ENCODE data around the gene SGCE.

GRCh38 chr7:94595717-94596116 lies 60.2 kb downstream of the SGCE start:
- TF ChIP-seq CTCF (conservative IDR thresholded peaks at IDR 0.05; ENCODE audit: low read length) (no peak), EZH2phosphoT487 (IDR thresholded peaks at IDR 0.05; ENCODE audit: borderline replicate concordance, low read depth, low read length) (no peak)
